Stimulated activated effector memory CD8-positive, alpha-beta T cell treated with anti-CD3 and anti-CD28 coated beads, Interleukin-12 subunit alpha, Interleukin-12 subunit beta, amount 100 ng/mL, for 72 hours (primary cell): ENCODE measurements around the gene C1orf198.

Source experiments
- ATAC-seq: fragments of 150-1000 bp; cut with Tn5 transposase; 2 replicates; pipeline ENCODE4 v1.10.0; 2021
- DNase-seq, 2 donors: peaks; one replicate each; pipeline ENCODE4 v3.0.0; 2021 to 2022; ENCODE audit warnings: low spot score in 2 of 2
- H3K27ac Mint-ChIP-seq: one replicate; pipeline ENCODE4 v1.8.0; 2022; ENCODE audit warnings: mild to moderate bottlenecking, mixed read lengths
- H3K36me3 Mint-ChIP-seq: one replicate; pipeline ENCODE4 v1.8.0; 2022; ENCODE audit warnings: mild to moderate bottlenecking, mixed read lengths
- H3K4me1 Mint-ChIP-seq: one replicate; pipeline ENCODE4 v1.8.0; 2022; ENCODE audit warnings: mixed read lengths
- H3K4me3 Mint-ChIP-seq: one replicate; pipeline ENCODE4 v1.8.0; 2022; ENCODE audit warnings: mild to moderate bottlenecking, mixed read lengths
- H3K9me3 Mint-ChIP-seq: one replicate; pipeline ENCODE4 v1.8.0; 2022; ENCODE audit warnings: mixed read lengths

The C1orf198 gene

GRCh38 chr1:230800891-230801840 lies 67.2 kb downstream of the C1orf198 start:
- H3K36me3 Mint-ChIP-seq, result no peaks in the 10 kb centered on the region
- no peak overlapping the region for H3K27ac Mint-ChIP-seq
- ATAC-seq, result no peak
- no peak for DNase-seq
- no peak overlapping the region for H3K4me3 Mint-ChIP-seq
- H3K4me1 Mint-ChIP-seq, result no peaks in the 10 kb centered on the region
- no peaks in the 10 kb centered on the region for H3K9me3 Mint-ChIP-seq

GRCh38 chr1:230798491-230798890 lies 69.8 kb downstream of the C1orf198 start:
- Mint-ChIP-seq H3K4me3 (no peak overlapping the region), H3K36me3 (no peaks in the 10 kb centered on the region), H3K27ac (no peak overlapping the region), H3K4me1 (no peaks in the 10 kb centered on the region), H3K9me3 (no peaks in the 10 kb centered on the region)
- ATAC-seq (no peak), DNase-seq (no peak)

GRCh38 chr1:230797942-230798365 lies 70.4 kb downstream of the C1orf198 start:
- no peaks in the 10 kb centered on the region for H3K9me3 Mint-ChIP-seq
- no peaks in the 10 kb centered on the region for H3K4me1 Mint-ChIP-seq
- H3K36me3 Mint-ChIP-seq, result no peaks in the 10 kb centered on the region
- no peak overlapping the region for H3K4me3 Mint-ChIP-seq
- DNase-seq (no peak), ATAC-seq (no peak)
- H3K27ac Mint-ChIP-seq, result no peak overlapping the region

GRCh38 chr1:230797376-230797920 lies 70.9 kb downstream of the C1orf198 start:
- no peaks in the 10 kb centered on the region for H3K4me1 Mint-ChIP-seq
- H3K4me3 Mint-ChIP-seq, result no peak overlapping the region
- no peak for ATAC-seq
- DNase-seq, result no peak
- H3K9me3 Mint-ChIP-seq, result no peaks in the 10 kb centered on the region
- H3K36me3 Mint-ChIP-seq, result no peaks in the 10 kb centered on the region
- H3K27ac Mint-ChIP-seq, result no peak overlapping the region

- ATAC-seq (no peak), DNase-seq (no peak)
- no peaks in the 10 kb centered on the region for H3K4me1 Mint-ChIP-seq
- H3K36me3 Mint-ChIP-seq, result no peaks in the 10 kb centered on the region
- H3K4me3 Mint-ChIP-seq, result no peak overlapping the region
- no peak overlapping the region for H3K27ac Mint-ChIP-seq
- H3K9me3 Mint-ChIP-seq, result no peaks in the 10 kb centered on the region
Observed at GRCh38 chr1:230796626-230797025, 71.7 kb downstream of the C1orf198 start.

- H3K4me3 Mint-ChIP-seq, result no peak overlapping the region
- no peak overlapping the region for H3K27ac Mint-ChIP-seq
- no peaks in the 10 kb centered on the region for H3K9me3 Mint-ChIP-seq
- DNase-seq, result no peak
- no peaks in the 10 kb centered on the region for H3K4me1 Mint-ChIP-seq
- H3K36me3 Mint-ChIP-seq, result no peaks in the 10 kb centered on the region
- ATAC-seq, result no peak
Observed at GRCh38 chr1:230794871-230795605, 73.3 kb downstream of the C1orf198 start.

GRCh38 chr1:230794431-230794830 lies 73.9 kb downstream of the C1orf198 start:
- no peaks in the 10 kb centered on the region for H3K4me1 Mint-ChIP-seq
- H3K4me3 Mint-ChIP-seq, result no peak overlapping the region
- no peaks in the 10 kb centered on the region for H3K36me3 Mint-ChIP-seq
- H3K9me3 Mint-ChIP-seq, result no peaks in the 10 kb centered on the region
- peak in 1 of 2 donors; percentile 2 for DNase-seq
- ATAC-seq, result no peak
- no peak overlapping the region for H3K27ac Mint-ChIP-seq

- no peak for ATAC-seq
- DNase-seq, result peak in 1 of 2 donors; percentile 25
- H3K4me3 Mint-ChIP-seq, result no peak overlapping the region
- H3K27ac Mint-ChIP-seq, result no peak overlapping the region
- H3K4me1 Mint-ChIP-seq, result no peaks in the 10 kb centered on the region
- H3K9me3 Mint-ChIP-seq, result no peaks in the 10 kb centered on the region
- H3K36me3 Mint-ChIP-seq, result no peaks in the 10 kb centered on the region
Observed at GRCh38 chr1:230793463-230793745, 74.9 kb downstream of the C1orf198 start.

- H3K27ac Mint-ChIP-seq, result no peak overlapping the region
- ATAC-seq (no peak), DNase-seq (peak in 1 of 2 donors; percentile 37)
- H3K36me3 Mint-ChIP-seq, result no peaks in the 10 kb centered on the region
- no peaks in the 10 kb centered on the region for H3K9me3 Mint-ChIP-seq
- no peaks in the 10 kb centered on the region for H3K4me1 Mint-ChIP-seq
- no peak overlapping the region for H3K4me3 Mint-ChIP-seq
Observed at GRCh38 chr1:230792691-230793462, 75.4 kb downstream of the C1orf198 start.

- Mint-ChIP-seq H3K9me3 (no peaks in the 10 kb centered on the region), H3K27ac (no peak overlapping the region), H3K36me3 (no peaks in the 10 kb centered on the region), H3K4me1 (no peaks in the 10 kb centered on the region), H3K4me3 (no peak overlapping the region)
- ATAC-seq (no peak), DNase-seq (peak in 1 of 2 donors; percentile 28)
Observed at GRCh38 chr1:230791986-230792564, 76.2 kb downstream of the C1orf198 start.

- Mint-ChIP-seq H3K27ac (no peak overlapping the region), H3K4me3 (no peak overlapping the region)
Observed at GRCh38 chr1:230790026-230790425, 78.3 kb downstream of the C1orf198 start.

GRCh38 chr1:230788561-230789275 lies 79.6 kb downstream of the C1orf198 start:
- no peaks in the 10 kb centered on the region for H3K36me3 Mint-ChIP-seq
- ATAC-seq, result no peak

More at GRCh38 chr1:230790026-230790425, 78.3 kb downstream of the C1orf198 start:
- no peak for ATAC-seq
- H3K4me1 Mint-ChIP-seq, result no peaks in the 10 kb centered on the region
- no peaks in the 10 kb centered on the region for H3K9me3 Mint-ChIP-seq
- DNase-seq, result no peak
- no peaks in the 10 kb centered on the region for H3K36me3 Mint-ChIP-seq

GRCh38 chr1:230787471-230787870 lies 80.8 kb downstream of the C1orf198 start:
- no peak for DNase-seq
- no peak overlapping the region for H3K27ac Mint-ChIP-seq
- H3K4me1 Mint-ChIP-seq, result no peaks in the 10 kb centered on the region
- H3K36me3 Mint-ChIP-seq, result no peaks in the 10 kb centered on the region
- no peak overlapping the region for H3K4me3 Mint-ChIP-seq
- H3K9me3 Mint-ChIP-seq, result no peaks in the 10 kb centered on the region
- ATAC-seq, result no peak

More at GRCh38 chr1:230788561-230789275, 79.6 kb downstream of the C1orf198 start:
- no peaks in the 10 kb centered on the region for H3K4me1 Mint-ChIP-seq
- no peaks in the 10 kb centered on the region for H3K9me3 Mint-ChIP-seq
- no peak overlapping the region for H3K27ac Mint-ChIP-seq
- no peak for DNase-seq
- H3K4me3 Mint-ChIP-seq, result no peak overlapping the region
